GM15510 (cell line): ENCODE measurements around the gene SNX21.

ENCODE experiments used
- POLR2A ChIP-seq: IDR thresholded peaks from 3 replicates; pipeline ENCODE4 v1.6.1; 2011; ENCODE audit warnings: borderline replicate concordance; ENCODE audit not compliant: insufficient read length; ENCODE audit errors: extremely low read depth

SNX21 gene

DNA sequence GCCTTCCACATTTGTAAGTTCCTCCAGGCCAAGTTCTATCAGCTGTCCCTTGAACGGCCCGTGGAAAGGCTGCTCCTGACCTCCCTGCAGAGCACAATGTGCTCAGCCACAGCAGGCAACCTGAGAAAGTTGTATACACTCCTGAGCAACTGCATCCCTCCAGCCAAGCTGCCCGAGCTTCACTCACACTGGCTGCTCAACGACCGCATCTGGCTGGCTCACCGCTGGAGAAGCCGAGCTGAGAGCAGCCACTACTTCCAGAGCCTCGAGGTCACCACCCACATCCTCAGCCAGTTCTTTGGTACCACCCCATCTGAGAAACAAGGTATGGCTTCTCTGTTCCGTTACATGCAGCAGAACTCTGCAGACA, 49.5 kb downstream of the SNX21 start:
- TF ChIP-seq POLR2A = no peak

DNA sequence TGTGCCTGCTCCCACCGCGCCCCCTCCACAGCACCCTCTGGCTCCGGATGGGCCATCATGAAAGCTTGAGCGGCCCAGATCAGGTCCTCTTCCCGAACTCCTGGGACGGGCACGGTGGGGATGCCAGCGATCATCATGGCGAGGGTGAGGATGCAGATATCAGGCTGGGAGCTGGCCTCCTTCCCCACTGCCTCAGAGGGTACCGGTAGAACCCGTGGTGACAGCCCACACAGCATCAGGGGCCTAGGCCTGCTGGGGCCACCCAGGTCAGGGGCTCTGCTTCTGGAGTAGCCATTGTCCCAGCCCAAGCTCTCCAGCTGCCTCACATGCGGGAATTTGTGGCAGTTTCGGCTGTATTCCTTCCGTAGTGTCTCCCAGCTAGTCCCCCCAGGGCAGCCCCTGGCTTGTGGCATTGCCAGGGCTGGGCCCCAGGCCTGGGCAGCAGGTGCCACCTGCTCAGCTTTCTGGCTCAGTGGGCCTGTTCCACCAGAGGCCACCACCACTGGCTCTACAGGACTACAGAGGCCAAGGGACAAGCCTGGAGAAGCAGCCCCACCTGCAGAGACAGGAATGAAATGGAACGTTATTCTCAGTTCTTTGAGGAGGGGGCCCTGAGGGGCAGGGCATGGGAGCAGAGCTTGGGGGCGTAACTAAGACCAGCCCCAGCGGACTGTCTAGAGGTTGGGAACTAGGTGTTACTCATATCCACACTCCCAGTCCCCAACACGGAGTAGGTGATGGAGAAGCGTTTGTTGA, 53.2 kb downstream of the SNX21 start:
- TF ChIP-seq POLR2A = no peak

DNA sequence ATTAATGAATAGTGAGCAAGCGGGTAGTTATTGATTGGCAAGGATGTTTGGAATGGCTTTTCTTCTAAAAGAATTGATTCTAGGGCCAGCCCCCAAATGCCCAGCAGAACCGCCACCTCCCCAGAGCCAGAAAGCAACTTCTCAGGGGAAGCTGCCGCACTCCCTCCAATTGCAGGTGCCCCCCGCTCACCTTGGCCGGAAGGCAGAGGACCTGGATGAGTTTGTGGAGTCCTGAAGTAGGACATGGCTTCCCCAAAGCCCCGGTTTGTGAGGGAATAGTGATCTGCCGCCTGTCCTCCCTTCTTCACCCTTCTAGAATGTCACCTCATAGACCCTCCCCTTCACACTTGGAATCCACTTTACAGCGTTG, 53.7 kb downstream of the SNX21 start, which contains the start of gene SPATA25:
Gene SPATA25, minus strand, starts transcription at position 277 of the 370 bp plus-strand sequence. Its CDS starts 32 bp downstream, at position 245.
- TF ChIP-seq POLR2A = no peak

DNA sequence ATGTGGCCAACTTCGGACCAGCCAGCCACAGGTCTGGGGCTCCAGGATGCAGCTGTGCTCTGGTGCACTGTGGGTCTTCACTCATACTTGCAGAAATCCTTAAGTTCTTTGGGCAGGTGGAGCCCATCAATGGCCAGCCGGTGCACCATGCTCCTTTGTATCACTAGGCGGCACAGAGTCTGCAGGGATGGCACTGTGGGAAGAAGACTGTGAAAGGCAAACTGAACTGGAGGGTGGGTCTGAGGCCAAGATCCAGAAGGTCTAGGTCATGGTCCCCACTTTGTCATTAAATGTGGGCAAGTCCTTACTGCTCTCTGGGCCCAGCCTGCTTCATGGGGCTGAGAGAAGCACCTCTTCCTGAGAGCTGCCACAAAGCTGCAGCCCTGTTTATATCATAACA, 55.1 kb downstream of the SNX21 start:
- no peak for TF ChIP-seq POLR2A

DNA sequence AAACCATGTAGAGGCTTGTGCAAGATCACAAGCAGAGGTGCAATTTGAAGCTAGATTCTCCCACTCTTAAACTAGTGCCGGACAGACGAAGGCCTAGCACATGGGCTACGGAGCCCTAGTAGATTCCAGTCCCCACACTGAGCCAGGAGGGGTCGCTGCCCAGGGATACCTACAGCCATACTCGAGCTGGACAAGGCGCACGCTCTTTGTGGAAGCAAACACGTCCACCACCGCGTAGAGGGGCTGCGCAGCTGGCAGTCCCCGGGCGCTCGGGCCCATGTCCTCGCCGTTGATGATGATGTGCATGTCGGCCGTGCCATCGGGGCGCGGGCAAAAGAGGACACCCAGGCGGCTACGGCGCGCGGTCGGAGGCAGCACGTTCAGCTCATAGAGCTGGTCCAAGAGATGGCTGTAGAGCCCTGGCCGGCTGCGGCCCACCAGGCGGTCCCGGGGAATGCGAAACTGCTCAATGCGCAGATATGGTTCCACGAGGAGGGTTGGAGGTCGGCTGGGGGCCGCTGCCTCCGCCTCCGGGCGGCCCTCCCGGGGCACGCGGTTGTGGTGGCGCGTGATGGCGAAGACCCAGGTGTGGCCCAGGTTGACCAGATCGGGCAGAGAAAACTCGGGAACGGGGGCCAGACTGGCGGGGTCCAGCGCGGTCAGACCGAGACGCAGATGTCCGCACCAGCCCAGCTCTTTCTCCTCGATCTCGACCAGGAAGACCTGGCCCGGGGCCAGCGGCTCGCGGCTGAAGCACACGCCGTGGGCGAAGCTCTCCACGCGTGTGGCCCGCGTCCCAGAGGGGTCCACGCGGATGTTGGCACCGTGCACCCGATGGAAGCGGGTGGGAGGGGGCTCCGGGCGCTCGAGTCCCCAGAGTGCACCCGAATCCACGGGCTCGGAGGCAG, 56.7 kb downstream of the SNX21 start:
- no peak for TF ChIP-seq POLR2A

DNA sequence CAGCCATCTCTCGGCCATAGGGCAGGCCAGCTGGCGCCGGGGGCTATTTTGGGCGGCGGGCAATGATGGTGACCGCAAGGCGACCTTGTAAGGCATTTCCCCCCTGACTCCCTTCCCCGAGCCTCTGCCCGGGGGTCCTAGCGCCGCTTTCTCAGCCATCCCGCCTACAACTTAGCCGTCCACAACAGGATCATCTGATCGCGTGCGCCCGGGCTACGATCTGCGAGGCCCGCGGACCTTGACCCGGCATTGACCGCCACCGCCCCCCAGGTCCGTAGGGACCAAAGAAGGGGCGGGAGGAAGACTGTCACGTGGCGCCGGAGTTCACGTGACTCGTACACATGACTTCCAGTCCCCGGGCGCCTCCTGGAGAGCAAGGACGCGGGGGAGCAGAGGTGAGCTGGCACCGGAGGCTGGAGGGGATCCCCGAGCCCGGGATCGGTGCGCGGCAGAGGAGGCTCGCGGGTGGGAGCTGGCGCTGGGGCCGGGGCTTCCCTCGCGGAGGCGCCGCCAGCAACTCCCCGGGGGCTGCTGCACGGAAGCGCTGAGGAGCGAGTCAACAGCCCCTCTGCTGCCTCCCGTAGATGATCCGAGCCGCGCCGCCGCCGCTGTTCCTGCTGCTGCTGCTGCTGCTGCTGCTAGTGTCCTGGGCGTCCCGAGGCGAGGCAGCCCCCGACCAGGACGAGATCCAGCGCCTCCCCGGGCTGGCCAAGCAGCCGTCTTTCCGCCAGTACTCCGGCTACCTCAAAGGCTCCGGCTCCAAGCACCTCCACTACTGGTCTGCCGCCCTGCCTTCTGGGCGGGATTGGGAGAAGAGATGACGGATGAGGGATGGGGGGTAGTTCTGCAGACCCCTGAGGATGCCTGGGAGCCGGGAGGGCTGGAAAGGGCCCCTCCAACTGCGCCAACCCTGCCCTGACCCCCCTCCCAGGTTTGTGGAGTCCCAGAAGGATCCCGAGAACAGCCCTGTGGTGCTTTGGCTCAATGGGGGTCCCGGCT, 57.7 kb downstream of the SNX21 start, which contains the start of the genes CTSA and NEURL2:
Gene CTSA, plus strand, starts transcription at position 351 of the 999 bp plus-strand sequence. Its CDS starts 234 bp downstream, at position 585.
Gene NEURL2, minus strand, starts transcription at position 224 of the 999 bp plus-strand sequence. Its CDS starts 217 bp downstream, at position 7.
- peak; percentile 76 for TF ChIP-seq POLR2A

DNA sequence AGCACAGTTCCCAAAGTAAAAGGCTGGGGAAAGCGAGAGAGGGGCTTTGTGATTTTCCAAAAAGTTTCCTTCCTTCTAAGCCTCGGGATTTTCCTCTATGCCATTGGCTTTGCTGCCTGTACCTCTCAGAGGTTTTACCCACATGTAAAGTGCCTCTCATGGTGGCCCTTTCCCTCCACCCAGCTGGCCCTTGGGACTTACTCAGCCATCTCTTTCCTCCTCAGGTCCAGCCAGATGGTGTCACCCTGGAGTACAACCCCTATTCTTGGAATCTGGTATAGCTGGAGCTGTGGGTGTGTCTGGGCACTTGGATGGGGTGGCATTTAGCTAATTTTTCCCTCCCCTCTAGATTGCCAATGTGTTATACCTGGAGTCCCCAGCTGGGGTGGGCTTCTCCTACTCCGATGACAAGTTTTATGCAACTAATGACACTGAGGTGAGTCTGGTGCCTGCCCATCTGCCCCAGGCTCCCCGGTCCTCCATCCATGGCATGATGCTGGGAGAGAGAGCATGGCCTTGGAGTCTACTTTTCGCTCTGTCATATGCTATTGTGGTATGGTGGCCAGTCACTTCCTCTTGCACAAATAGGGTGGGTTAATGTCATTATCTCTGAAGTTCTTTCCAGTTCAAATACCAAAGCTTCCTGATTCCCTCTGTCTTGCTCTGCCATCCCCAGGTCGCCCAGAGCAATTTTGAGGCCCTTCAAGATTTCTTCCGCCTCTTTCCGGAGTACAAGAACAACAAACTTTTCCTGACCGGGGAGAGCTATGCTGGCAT, 58.6 kb downstream of the SNX21 start:
- no peak for TF ChIP-seq POLR2A
